ENCODE results near the gene NEDD4L.

NEDD4L gene

GRCh38 chr18:58091099-58091611, 47.1 kb downstream of the NEDD4L start:
- no peak for DNase-seq

GRCh38 chr18:58093311-58093803, 49.3 kb downstream of the NEDD4L start:
- no peak for DNase-seq

DNA sequence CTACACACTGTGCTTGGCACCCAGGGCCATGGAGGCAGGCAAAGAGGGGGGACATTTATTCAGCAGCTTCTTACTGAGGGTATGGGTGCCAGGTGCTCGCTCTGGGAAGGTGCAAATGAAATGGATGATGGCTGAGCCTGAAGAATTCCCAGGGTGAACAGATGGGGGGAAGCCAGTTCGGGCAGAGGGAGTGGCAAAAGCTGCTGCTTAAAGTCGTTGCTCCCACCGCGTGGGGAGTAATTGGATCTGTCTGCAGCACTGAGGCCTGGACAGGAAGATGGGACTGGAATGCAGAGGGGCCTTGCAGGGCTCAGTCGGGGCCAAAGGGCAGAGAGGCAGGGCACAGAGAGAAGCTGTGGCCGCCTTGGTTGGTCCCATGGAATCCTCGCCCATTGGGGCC, 51.2 kb downstream of the NEDD4L start:
- DNase-seq = no peak

- DNase-seq = no peak
Measured at GRCh38 chr18:58095655-58096054, 51.6 kb downstream of the NEDD4L start.

- DNase-seq = no peak
Measured at GRCh38 chr18:58096658-58097057, 52.6 kb downstream of the NEDD4L start.

GRCh38 chr18:58097121-58097906, 53.3 kb downstream of the NEDD4L start:
- DNase-seq = peak in 5 of 58 donors; percentile 3 to 23 (median 19)

DNA sequence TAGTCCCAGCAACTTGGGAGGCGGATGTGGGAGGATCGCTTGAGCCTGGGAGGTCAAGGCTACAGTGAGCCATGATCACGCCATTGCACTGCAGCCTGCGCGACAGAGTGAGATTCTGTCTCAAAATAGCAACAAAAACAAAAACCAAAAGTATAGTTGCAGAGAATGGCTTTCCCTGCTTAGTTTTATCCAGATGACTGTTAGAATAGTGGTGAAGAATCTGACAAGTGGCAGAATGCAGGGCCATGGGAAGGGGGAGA, 53.8 kb downstream of the NEDD4L start:
- DNase-seq = no peak

- no peak for DNase-seq
Measured at GRCh38 chr18:58098706-58099105, 54.7 kb downstream of the NEDD4L start.

DNA sequence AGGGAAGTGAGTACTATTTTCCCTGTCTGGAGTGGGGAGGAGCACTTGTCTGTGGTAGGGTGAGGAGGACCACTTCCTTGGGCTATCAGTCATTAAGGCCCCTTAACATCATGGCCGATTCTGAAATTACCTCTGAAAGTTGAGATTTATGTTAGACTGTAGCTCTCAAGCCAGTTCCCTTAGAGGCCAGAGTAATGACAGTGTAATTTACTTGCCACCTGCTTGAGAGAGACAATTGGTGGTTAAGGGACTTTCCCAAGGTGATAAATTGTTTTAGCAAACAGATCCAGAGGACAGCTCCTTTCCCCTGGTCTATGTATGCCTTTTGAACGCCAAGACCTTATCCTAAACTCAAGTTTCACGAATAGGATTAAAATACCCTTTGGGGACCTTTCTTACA, 56.1 kb downstream of the NEDD4L start:
- no peak for DNase-seq

DNA sequence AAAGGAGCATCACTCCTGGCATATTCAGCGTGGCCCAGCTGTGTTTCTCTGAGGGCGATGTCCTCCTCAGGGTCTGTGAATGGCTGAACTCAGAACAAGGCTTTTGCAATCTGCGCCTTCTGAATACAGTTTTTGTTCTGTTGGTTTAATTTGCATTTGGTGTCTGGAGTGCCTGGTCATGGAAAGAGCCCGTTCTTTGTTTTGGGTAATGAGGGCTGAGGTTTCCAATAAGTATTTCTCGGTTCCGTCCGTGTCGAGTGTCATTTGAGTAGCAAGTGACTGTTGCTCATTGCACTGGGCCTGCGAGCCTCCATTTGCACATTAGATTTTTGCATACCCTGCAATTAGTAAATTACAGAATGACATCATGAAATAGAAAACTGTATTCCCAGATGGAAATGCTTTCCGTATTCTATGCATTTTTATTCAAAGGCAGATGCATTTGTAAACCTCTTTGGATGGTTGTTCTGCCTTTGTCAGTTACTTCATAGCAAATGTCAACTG, 57.3 kb downstream of the NEDD4L start:
- peak in 50 of 58 donors; percentile 9 to 94 (median 59) for DNase-seq

GRCh38 chr18:58102018-58102417, 58.0 kb downstream of the NEDD4L start:
- DNase-seq = no peak

GRCh38 chr18:58102875-58103274, 58.8 kb downstream of the NEDD4L start:
- no peak for DNase-seq

GRCh38 chr18:58103339-58103985, 59.4 kb downstream of the NEDD4L start:
- DNase-seq = no peak

GRCh38 chr18:58104096-58104495, 60.1 kb downstream of the NEDD4L start:
- DNase-seq = no peak

- no peak for DNase-seq
Measured at GRCh38 chr18:58105206-58105887, 61.3 kb downstream of the NEDD4L start.

- no peak for DNase-seq
Measured at GRCh38 chr18:58105888-58106260, 61.8 kb downstream of the NEDD4L start.

GRCh38 chr18:58106289-58107070, 62.5 kb downstream of the NEDD4L start:
- no peak for DNase-seq

DNA sequence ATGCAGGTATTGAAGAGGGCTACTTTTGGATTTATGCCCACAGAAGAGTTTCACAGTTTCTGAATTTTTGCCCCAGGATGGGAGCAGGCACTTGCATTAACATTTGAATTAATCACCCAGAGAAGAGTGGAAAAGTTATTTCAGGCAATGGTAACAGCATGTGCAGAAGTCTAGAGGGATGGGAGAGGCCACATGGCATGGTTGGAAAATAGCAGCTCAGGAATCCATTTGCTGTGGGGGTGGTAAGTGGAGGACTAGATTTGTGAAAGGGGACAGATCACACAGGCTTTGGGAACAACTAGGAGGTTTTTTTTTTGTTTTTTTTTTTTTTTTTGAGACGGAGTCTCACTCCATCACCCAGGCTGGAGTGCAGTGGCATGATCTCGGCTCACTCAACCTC, 65.2 kb downstream of the NEDD4L start:
- peak in 1 of 58 donors; percentile 14 for DNase-seq

DNA sequence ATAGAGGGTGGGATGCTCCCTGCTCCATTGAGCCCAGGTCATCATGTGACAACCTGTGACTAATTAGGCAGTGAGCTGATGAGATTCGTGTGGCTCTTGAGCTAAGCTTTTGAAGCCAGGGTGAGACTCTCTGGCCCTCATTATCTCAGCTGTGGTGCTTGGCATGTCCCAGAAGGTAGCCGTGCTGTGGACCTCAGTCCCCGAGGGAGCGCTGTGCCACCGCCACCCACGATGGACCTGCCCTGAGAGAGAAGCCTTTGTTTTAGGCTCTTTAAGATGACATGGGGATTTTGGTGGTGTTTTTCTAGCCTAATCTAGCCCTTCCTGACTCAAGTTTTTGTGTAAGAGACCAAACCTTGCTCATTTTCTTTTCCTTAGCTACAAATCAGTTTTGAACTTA, 66.4 kb downstream of the NEDD4L start:
- DNase-seq = no peak

- DNase-seq = no peak
Measured at GRCh38 chr18:58112174-58112573, 68.1 kb downstream of the NEDD4L start.

DNA sequence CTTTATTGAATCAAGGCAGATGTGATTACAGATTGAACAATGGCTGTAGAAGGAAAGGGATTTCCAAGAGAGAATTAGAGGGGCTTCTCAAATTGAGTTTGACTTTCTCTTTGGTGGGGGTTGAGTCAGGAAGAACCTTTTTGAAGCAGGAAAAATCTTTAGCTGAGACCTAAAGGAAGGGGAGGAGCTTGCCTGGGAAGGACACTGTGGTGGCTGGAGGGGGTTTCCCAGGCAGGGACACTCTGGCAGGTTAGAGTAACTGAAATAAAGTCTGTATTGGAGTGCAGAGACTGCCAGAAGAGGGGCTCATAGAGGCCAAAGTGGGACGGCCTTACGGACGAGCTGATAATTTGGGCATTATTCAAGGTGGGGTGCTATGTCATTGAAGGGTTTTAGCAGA, 69.3 kb downstream of the NEDD4L start:
- DNase-seq = no peak

Data from anterior cingulate cortex (tissue), 58 donors.